Caki2 (cell line): ENCODE results near the gene ROS1. TPM values are rescaled to one million over a fixed set of nuclear protein-coding genes. Genes with fewer than 3 reads are reported as not detected.
"Not testable (repeated sequence)": the region's sequence is repeated elsewhere in the genome, so short reads cannot be mapped to it uniquely, and the experiment has no call there.

Experiments
- DNase-seq: peaks from one replicate; pipeline ENCODE4 v3.0.0-alpha.2; 2015; ENCODE audit warnings: low read depth
- in situ Hi-C: cut with HindIII; loops from 2 replicates; pipeline ENCODE4 v1.10.0; 2016; ENCODE audit warnings: low sequenced_read_pairs, low pct_unique_long_range_greater_than_20kb, mixed read lengths
- total RNA-seq: library from RNA; depleted of rRNA; stranded (reverse); fragments of >200 nt; shearing (Covaris generic); gene quantifications from 2 replicates; pipeline ENCODE4 v1.2.3, GENCODE V29; 2014; ENCODE audit warnings: low replicate concordance

ROS1 gene
- total RNA-seq, 1 experiment from 2014 or later = not detected

DNA sequence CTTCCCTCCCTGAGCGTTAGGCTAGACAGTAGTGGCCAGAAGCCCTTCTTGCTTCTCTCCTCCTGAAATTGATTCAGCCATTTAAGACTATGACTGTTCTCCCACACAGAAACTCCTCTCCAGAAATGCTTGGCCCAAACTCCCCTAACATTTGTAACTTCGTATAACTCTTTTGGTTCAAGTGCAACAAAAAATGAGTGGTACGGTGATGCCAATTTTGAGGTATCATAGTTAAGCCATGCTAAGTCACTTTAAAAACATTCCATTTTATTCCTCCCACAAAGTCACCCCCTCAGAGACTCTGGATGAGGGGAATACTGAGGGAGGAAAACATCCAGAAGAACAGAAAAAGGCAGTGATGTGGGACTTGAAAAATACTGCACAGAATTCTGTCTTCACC lies 21.1 kb upstream of the ROS1 start:
- in situ Hi-C loops = no loop called here
- no peak for DNase-seq

DNA sequence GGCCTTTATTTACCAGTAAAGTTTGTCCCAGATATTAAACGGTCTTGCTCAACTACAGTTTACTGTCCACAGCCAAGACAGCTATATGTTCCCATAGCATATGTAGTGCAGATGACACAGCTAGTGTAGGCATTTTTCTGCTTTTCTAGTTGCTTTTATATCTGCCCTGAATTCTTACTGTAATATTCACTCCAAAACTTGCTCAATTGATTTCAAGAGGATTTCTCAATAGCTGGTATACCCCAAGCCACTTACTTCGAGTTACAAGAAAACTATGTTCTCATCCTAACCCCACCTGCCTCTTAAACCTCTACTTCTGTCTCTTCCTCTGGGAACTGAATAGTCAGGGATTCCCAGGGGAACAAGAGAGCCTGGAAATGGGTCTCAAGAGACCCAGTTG lies 18.9 kb upstream of the ROS1 start:
- DNase-seq = no peak
- in situ Hi-C loops = no loop called here

DNA sequence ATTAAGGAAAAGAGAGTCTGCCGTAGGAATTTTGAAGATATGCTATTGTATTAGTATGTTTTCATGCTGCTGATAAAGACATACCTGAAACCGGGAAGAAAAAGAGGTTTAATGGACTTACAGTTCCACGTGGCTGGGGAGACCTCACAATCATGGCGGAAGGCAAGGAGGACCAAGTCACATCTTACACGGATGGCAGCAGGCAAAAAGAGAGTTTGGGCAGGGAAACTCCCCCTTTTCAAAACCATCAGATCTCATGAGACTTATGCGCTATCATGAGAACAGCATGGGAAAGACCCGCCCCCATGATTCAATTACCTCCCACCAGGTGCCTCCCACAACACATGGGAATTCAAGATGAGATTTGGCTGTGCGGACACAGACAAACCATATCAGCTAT lies 16.6 kb upstream of the ROS1 start:
- DNase-seq, in situ Hi-C loops: not testable (repeated sequence)

DNA sequence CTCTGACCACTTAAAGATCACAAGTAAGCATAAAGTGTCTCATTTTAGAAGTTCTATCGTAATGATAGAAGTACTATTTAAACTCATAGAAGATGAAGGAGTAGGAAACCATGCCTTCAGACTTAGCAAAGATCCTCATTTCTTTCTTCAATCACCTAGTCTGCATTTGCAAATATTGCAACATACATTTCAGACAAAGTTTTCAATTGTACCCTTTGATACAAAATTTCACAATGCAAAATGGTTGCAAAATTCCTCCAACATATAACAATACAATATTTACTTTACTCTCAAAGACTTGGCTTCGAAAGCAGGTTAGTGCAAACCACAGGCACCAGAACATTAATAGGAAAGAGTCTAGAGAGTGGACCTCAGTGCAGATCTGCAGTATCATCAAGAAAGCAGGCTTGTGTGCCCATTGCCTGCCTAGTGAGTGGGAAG lies 16.1 kb upstream of the ROS1 start:
- in situ Hi-C loops = no loop called here

DNA sequence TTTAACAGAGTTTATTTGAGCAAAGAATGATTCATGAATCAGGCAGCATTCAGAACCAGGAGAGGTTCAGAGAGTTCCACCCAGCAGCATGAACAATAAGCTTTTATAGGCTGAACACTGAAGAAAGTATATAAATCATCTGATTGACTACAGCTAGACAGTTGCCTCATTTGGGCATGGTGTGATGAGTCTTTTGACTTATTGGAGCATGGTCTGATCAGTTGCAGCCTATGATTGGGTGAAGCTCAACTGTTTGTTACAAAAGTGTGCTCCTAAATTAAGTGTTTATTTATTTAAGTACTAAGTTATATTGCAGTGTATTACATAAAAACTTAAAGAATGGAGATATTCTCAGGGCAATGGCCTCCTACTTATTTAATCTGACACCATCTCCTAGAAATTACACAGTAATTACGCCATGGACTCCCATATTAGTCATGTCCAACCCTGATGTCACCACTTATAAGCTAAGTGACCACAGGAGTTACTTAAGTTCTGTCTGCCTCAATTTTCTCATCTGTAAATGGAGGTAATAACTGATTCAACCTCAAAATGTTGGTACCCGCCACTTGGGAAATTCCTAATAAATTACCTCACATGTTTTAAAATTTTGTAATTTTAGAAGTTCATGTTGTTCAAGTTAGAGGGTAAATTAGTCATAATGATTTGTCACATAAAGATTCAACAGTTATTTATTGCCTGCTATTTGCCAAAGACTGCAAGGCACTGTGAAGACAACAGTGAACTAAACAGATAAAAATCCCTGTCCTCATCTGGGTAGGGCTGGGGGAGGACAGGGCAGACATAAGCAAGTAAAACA lies 15.2 kb upstream of the ROS1 start:
- in situ Hi-C loops = no loop called here
- peak; percentile 67 for DNase-seq

More for the DNA sequence above, 16.1 kb upstream of the ROS1 start:
- DNase-seq = no peak

DNA sequence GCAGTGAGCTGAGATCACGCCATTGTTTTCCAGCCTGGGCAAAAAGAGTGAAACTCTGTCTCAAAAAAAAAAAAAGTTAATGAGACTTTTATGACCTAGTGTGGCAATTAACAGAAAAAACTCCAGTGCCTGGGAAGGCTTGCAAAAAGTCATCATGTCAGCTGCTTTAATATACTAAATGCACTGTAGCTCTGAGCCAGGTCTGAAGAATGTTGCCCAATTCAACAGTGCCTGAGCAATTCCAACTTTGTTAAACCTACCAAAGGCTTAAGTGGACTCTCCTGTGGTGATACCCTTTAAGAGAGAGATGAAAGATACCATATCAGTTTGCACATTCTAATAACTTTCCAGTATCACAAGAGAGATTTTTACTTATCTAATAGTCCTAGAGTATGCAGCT lies 6.5 kb upstream of the ROS1 start:
- in situ Hi-C loops = no loop called here
- no peak for DNase-seq

DNA sequence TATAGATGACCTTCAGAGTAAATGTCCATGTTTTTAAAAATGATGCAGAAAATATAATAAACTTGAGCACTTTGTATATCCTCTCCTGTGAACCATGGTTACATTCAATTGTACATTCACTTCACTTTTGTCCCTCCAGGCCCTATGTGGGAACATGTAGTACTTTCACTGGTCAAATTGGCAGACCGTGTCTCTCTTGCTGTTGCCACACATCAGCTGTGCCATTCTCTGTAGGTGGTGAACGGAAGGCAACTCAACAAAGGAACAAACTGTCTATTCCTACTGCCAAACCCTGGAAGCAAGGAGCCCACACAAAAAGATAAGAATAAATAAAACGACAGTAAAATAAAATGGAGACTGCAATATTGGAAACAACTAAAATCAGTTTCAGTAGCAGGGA lies 2.0 kb downstream of the ROS1 start:
- DNase-seq = no peak
- in situ Hi-C loops = no loop called here

DNA sequence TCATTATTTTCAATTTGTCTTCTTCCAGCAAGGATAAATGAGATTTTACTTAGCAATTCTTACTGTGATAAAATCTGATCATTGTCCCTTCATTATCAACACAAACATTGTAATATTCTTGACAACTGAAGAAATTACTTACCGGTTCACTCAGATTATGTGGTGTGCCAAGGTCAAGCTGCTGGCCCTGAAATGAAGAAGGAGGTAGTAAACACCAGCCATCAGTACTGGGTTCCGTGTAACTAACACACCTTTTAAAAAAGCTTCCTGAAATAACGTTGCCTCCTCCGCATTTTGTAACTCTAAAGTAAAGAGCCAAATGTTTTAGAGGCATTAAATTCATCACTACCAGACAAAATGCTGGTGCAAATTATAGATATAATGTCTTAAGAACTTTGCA lies 7.4 kb downstream of the ROS1 start:
- DNase-seq = no peak
- in situ Hi-C loops = no loop called here

DNA sequence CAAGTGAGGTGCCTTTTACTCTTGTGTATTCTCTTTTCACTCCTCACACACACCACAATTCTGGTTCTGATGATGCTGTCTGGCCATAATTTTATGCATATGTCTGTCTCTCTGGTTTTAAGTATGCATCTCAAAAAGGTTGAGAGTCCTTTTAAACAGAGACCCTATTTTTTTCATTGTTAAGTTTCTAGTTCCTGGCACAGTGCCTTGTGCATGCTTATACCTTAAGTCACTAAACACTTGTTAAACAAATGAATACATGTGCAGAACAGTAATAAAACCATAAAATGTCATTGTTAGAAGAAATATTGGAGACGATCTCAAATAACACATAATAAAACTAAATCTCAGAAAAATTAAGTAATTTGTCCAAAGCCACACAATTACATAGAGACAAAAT lies 7.9 kb downstream of the ROS1 start:
- no peak for DNase-seq
- in situ Hi-C loops = no loop called here

DNA sequence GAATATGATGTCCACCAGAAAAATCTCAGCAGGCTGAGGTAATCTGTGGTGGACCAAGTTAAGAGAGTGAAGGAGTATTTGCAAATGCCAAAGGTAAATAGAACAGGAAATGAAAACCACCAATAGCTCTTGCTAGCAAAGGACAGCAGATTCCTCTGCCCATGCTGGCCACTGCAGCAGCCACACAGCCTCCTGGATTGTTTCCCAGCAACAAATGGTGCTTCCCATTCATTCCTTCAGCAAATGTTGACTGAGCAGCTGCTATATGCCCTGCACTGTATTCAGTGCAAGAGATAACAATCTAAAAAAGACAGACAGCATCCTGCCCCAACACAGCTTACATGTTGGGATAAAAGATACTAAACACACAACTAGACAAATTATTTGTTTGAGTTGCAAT lies 11.0 kb downstream of the ROS1 start:
- in situ Hi-C loops = no loop called here
- no peak for DNase-seq

DNA sequence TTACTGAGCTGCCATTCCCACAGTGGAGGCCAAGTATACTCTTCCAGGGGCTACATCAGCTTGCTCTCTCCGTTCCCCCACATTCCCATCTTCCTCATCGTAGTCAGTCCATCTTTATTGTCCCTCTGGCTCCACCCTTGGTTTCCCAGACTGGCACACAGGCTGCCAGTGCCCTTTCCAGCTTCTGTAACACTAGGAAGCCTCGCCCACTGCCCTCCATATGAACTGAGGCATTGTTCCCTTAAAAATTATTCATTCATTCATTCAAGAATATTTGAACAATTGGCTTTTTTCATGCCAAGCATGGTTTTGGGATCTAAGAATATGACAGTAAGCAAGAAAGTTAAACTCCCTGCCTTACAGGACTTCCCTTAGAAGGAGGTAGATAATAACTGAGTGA lies 14.3 kb downstream of the ROS1 start:
- in situ Hi-C loops = no loop called here
- no peak for DNase-seq

DNA sequence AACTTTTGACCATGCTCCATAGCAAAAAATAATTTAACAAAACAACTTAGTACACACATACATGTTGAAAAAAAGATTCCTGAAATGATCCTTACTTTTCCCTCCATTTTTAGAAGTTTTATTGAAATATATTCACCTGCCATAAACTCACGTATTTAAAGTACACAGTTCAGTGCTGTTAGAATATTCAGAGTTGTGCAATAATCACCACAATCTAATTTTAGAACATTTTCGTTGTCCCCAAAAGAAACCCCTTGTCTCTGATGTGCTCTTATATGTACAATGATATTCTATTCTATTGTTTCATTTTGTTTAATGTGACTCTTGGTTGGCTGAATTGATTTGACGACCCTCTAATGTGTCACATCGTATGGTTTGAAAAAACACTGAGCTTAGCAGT lies 15.9 kb downstream of the ROS1 start:
- DNase-seq = no peak
- in situ Hi-C loops = no loop called here

DNA sequence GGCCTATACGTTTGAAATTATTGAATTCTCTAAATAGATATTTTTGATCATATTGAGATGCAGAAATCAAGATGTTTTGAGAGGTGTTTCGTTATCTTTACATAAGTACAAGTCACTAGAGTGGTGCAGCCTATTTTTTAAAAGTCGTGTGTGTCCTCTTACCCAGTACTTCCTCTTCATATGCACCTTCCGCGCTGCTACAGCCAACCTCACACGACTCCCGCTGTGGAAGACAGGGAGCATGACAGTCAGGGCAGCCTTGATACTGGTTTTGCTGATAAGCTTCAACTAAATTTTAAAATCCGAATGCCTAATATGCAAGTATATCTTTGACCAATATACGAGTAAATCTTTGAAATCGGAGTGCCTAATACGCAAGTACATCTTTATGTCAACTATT lies 16.3 kb downstream of the ROS1 start:
- DNase-seq = no peak
- in situ Hi-C loops = no loop called here

DNA sequence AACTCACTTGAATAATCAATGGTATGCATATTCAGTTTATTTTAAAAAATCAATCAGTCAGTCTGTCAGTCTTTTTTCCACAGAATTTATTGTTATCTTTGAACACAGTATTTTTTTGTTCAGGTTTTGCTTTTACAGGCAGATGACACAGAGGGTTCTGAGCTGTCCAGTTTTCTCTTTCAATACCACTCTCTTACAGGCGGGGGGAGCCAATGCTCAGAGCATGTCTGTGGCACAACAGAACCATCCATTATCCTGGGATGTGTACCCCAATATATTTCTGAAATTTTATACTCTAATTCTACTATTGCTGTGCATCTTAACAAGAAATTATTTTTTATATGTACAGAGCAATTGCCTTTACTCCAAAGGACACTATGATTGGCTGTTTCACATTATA lies 21.2 kb downstream of the ROS1 start:
- in situ Hi-C loops = no loop called here
- DNase-seq = peak; percentile 1

DNA sequence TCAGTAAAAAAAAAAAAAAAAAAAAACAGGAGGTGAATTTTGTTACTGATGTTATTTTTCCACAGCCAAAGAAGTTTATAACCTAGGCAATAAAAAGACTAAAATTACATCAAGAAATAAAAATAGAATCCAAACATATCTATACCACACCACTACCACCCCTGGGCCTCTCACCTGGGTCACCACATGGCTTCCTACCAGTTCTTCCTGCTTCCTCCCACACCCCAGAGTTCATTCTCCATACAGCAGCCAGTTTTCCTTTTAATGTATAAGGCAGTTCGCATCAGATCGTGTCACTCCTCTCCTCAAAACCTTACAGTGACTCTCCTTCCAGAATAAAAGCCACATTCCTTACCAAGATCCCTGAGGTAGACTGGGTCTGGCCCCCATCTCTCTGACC lies 23.9 kb downstream of the ROS1 start:
- in situ Hi-C loops = no loop called here
- DNase-seq = no peak

DNA sequence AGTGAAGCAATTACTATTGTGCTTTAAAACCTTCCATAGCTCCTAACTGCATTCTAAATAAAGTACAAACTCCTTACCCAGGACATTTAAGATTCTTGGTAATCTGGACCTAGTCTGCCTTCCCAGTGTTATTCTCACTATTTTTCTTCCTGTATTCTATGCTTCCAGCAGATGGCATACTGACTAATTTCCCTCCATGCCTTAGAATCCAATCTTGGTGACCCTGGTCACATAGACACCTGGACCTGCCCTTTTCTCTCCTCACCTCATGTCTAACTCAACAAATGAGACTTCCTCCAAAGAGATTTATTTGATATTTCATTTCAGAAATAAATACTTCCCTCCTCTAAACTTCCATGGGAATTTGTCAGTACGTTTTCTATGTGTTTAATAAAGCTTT lies 25.8 kb downstream of the ROS1 start:
- in situ Hi-C loops = no loop called here
- no peak for DNase-seq

DNA sequence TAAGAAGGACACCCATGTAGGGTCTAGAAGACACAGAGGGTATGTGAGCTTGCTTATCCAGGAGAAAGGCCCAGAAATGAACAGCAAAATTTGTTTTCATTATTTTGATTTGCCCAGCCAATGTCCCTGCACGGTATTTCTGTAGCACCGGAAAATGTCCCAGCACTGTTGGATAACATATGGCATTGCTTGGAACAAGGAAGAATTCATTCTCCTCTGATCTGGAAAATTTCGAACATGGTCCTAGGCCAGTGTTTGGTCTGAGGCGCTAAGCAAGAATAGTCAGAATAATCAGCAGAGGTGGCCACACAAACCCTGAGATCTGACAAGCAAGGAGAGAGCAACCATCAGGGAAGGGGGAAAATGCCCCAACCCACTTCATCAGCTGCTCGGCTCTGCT lies 26.6 kb downstream of the ROS1 start:
- in situ Hi-C loops = no loop called here
- DNase-seq = no peak

DNA sequence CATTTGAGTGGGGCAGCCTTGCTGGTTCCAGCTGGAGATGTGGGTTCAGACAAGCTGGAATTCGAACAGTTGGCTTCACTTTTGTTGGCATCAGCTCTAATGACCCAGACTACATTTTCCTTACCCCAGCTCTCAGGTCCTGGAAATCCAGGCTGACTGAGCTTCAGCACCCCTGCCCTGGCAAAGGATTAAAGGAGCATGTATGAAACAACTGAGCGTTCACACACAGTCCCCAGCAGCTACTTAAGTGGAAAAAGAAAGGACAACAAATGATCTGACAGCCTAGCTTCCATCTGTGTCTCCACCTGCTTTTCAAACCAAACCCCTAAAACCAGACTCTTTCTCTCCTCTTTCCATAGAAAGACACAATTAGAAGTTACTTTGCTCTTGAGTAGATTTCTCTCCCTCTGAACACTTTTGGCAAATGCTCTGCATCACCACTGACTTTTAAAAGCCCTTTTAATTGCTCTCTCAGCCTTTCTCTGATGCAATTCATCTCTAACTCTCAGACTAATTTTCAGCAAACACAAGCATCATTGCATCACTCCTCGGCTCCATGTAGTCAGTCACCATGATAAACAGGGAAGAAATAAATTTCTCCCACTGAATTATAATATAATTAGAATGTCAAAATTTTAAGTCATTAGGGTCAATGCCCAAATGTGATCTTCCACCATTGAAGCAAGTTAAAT lies 28.1 kb downstream of the ROS1 start:
- in situ Hi-C loops = no loop called here
- no peak for DNase-seq

DNA sequence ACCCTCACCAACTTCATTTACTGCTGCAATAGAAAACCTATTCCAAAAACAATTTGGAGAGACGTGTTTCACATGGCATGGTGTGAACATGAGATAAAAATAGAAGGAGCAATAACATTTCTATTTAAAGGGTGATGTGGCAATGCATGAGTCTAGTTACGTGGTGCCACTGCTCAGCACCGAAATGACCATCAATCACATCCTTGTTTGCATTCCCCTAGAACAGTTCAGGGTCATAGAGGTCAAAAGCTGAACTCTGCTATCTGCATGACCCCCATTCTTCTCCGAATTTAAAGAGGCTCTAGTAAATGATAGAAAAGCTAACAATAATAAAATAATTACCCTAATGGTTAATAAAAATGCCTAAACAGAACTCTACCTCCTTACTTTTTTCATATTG lies 29.5 kb downstream of the ROS1 start:
- no peak for DNase-seq
- in situ Hi-C loops = no loop called here

DNA sequence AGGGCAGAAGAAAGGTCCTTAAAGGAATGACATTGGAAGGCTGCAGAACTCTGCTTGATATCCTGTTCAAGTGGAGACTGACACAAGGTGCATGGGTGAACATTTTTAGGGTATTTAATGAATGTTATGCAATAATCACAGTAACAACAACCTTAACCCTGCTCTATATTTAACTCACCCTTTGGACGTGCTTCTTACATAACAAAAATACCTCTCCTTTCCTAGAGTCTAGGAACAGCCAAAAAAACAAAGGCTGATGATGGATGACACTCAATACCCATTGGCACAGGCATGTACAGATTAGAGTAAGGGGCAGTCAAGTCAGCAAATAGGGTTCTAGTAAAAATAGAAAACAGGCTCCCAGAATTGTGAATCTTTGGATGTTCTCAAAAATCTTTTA lies 30.6 kb downstream of the ROS1 start:
- no peak for DNase-seq
- in situ Hi-C loops = no loop called here
